Measurements from ENCODE around the gene SLC17A8. TPM values are rescaled to one million over a fixed set of nuclear protein-coding genes. Genes with fewer than 3 reads are reported as not detected.
"Not testable (repeated sequence)": the region's sequence is repeated elsewhere in the genome, so short reads cannot be mapped to it uniquely, and the experiment has no call there.

Gene SLC17A8
- total RNA-seq, 1 experiment from 2014 or later, result 0.15 TPM

DNA sequence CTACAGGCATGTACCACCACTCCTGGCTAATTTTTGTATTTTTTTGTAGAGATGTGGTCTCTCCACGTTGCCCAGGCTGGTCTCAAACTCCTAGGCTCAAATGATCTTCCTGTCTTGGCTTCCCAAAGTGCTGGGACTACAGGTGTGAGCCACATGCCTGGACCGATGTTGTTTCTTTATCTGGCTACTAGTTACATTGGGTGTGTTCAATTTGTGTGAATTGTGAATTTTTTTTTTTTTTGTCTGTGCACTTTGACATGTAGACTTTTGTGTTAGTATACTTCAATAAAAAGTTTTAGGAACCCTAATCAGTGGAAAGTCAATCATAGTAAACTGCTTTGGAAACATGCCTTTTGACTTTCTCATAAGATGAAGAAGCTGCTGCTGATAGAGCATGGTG is 24.0 kb upstream of the SLC17A8 start:
- Histone ChIP-seq H3K79me2 (ENCODE audit: low read length) (peaks cover 6% of the 10 kb centered on the region; the same call in 1 of the 2 replicates), H3K27ac (ENCODE audit: low read length) (no peak overlapping the region), H3K4me1 (ENCODE audit: low read length) (no peaks in the 10 kb centered on the region), H4K20me1 (ENCODE audit: insufficient read depth, low read depth, low read length) (no peaks in the 10 kb centered on the region), H3K36me3 (ENCODE audit: insufficient read depth, low read length) (peaks cover 50% of the 10 kb centered on the region; the same call in 1 of the 2 replicates), H3K4me2 (ENCODE audit: low read depth, low read length, poor library complexity, severe bottlenecking) (no peak overlapping the region), H3K9me3 (ENCODE audit: low read length) (no peaks in the 10 kb centered on the region), H3K4me3 (ENCODE audit: low read length) (no peak overlapping the region), H3K9me2 (replicated peaks; ENCODE audit: insufficient read depth, low read length) (no peaks in the 10 kb centered on the region), H2AFZ (ENCODE audit: low read length) (no peak overlapping the region), H3K27me3 (ENCODE audit: low read length) (no peaks in the 10 kb centered on the region), H3K9ac (ENCODE audit: low read length) (no peak overlapping the region)
- no peak for DNase-seq

- H3K4me2 ChIP-seq (ENCODE audit: low read depth, low read length, poor library complexity, severe bottlenecking), result no peak overlapping the region
- H3K9ac ChIP-seq (ENCODE audit: low read length), result no peak overlapping the region
- H2AFZ ChIP-seq (ENCODE audit: low read length), result no peak overlapping the region
- H3K4me1 ChIP-seq (ENCODE audit: low read length), result peaks cover 5% of the 10 kb centered on the region; the same call in 1 of the 2 replicates
- DNase-seq, result no peak
- peaks cover 46% of the 10 kb centered on the region for H3K36me3 ChIP-seq (ENCODE audit: insufficient read depth, low read length)
- H3K27ac ChIP-seq (ENCODE audit: low read length), result no peak overlapping the region
- no peaks in the 10 kb centered on the region for H3K9me2 ChIP-seq (replicated peaks; ENCODE audit: insufficient read depth, low read length)
- H3K4me3 ChIP-seq (ENCODE audit: low read length), result no peak overlapping the region
- no peaks in the 10 kb centered on the region for H3K79me2 ChIP-seq (ENCODE audit: low read length)
- no peaks in the 10 kb centered on the region for H4K20me1 ChIP-seq (ENCODE audit: insufficient read depth, low read depth, low read length)
- H3K27me3 ChIP-seq (ENCODE audit: low read length), result no peaks in the 10 kb centered on the region
- no peaks in the 10 kb centered on the region for H3K9me3 ChIP-seq (ENCODE audit: low read length)
These were observed 19.6 kb upstream of the SLC17A8 start for GRCh38 chr12:100337299-100337698.

GRCh38 chr12:100337727-100338126 is 19.1 kb upstream of the SLC17A8 start:
- no peaks in the 10 kb centered on the region for H3K9me3 ChIP-seq (ENCODE audit: low read length)
- H3K4me3 ChIP-seq (ENCODE audit: low read length), result no peak overlapping the region
- H3K4me2 ChIP-seq (ENCODE audit: low read depth, low read length, poor library complexity, severe bottlenecking), result no peak overlapping the region
- no peaks in the 10 kb centered on the region for H3K27me3 ChIP-seq (ENCODE audit: low read length)
- no peak overlapping the region for H3K9ac ChIP-seq (ENCODE audit: low read length)
- H3K27ac ChIP-seq (ENCODE audit: low read length), result no peak overlapping the region
- H3K36me3 ChIP-seq (ENCODE audit: insufficient read depth, low read length), result peaks cover 46% of the 10 kb centered on the region
- no peaks in the 10 kb centered on the region for H4K20me1 ChIP-seq (ENCODE audit: insufficient read depth, low read depth, low read length)
- H3K9me2 ChIP-seq (replicated peaks; ENCODE audit: insufficient read depth, low read length), result no peaks in the 10 kb centered on the region
- no peaks in the 10 kb centered on the region for H3K79me2 ChIP-seq (ENCODE audit: low read length)
- H3K4me1 ChIP-seq (ENCODE audit: low read length), result peaks cover 5% of the 10 kb centered on the region; the same call in 1 of the 2 replicates
- DNase-seq, result no peak
- no peak overlapping the region for H2AFZ ChIP-seq (ENCODE audit: low read length)

DNA sequence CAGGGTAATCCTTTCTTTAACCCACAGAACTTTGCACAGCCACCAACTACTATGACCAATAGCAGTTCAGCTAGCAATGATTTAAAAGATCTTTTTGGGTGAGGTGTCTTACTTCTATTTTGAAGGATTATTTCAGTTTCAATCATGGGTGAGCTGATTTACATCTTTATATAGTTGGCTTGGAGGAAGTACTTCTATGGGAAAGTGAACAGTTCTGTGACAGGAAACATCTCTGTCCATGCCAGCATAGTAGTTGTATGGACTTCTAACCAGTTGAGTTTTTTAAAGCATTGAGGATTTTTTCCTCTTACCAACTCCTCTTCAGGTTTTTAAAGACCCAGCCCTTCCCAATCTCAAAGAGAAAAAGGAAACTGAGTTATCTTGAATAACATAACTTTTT is 17.8 kb upstream of the SLC17A8 start:
- H3K36me3 ChIP-seq (ENCODE audit: insufficient read depth, low read length), result peaks cover 44% of the 10 kb centered on the region
- H3K79me2 ChIP-seq (ENCODE audit: low read length), result no peaks in the 10 kb centered on the region

DNA sequence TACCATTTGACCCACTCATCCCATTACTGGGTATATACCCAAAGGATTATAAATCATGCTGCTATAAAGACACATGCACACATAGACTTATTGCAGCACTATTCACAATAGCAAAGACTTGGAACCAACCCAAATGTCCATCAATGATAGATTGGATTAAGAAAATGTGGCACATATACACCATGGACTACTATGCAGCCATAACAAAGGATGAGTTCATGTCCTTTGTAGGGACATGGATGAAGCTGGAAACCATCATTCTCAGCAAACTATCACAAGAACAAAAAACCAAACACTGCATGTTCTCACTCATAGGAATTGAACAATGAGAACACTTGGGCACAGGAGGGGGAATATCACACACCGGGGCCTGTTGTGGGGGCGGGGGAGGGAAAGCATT is 14.0 kb upstream of the SLC17A8 start:
- H4K20me1 ChIP-seq (ENCODE audit: insufficient read depth, low read depth, low read length); H3K9ac ChIP-seq (ENCODE audit: low read length); H3K9me3 ChIP-seq (ENCODE audit: low read length); H3K4me1 ChIP-seq (ENCODE audit: low read length); H2AFZ ChIP-seq (ENCODE audit: low read length); H3K27me3 ChIP-seq (ENCODE audit: low read length); H3K27ac ChIP-seq (ENCODE audit: low read length); H3K4me3 ChIP-seq (ENCODE audit: low read length); H3K4me2 ChIP-seq (ENCODE audit: low read depth, low read length, poor library complexity, severe bottlenecking); DNase-seq; H3K79me2 ChIP-seq (ENCODE audit: low read length); H3K9me2 ChIP-seq (replicated peaks; ENCODE audit: insufficient read depth, low read length): not testable (repeated sequence)
- peaks cover 17% of the 10 kb centered on the region for H3K36me3 ChIP-seq (ENCODE audit: insufficient read depth, low read length)

More for the DNA sequence above, 17.8 kb upstream of the SLC17A8 start:
- Histone ChIP-seq H3K27ac (ENCODE audit: low read length) (no peak overlapping the region), H3K27me3 (ENCODE audit: low read length) (no peaks in the 10 kb centered on the region), H3K9me3 (ENCODE audit: low read length) (no peaks in the 10 kb centered on the region), H2AFZ (ENCODE audit: low read length) (no peak overlapping the region), H3K9me2 (replicated peaks; ENCODE audit: insufficient read depth, low read length) (no peaks in the 10 kb centered on the region), H4K20me1 (ENCODE audit: insufficient read depth, low read depth, low read length) (no peaks in the 10 kb centered on the region), H3K4me1 (ENCODE audit: low read length) (peaks cover 5% of the 10 kb centered on the region; the same call in 1 of the 2 replicates), H3K4me2 (ENCODE audit: low read depth, low read length, poor library complexity, severe bottlenecking) (no peak overlapping the region), H3K9ac (ENCODE audit: low read length) (no peak overlapping the region), H3K4me3 (ENCODE audit: low read length) (no peak overlapping the region)
- DNase-seq, result no peak

- H3K79me2 ChIP-seq (ENCODE audit: low read length); H3K4me1 ChIP-seq (ENCODE audit: low read length); H3K9me3 ChIP-seq (ENCODE audit: low read length); H3K36me3 ChIP-seq (ENCODE audit: insufficient read depth, low read length); H3K4me2 ChIP-seq (ENCODE audit: low read depth, low read length, poor library complexity, severe bottlenecking); H3K27me3 ChIP-seq (ENCODE audit: low read length); H3K4me3 ChIP-seq (ENCODE audit: low read length); H4K20me1 ChIP-seq (ENCODE audit: insufficient read depth, low read depth, low read length); H2AFZ ChIP-seq (ENCODE audit: low read length); DNase-seq; H3K27ac ChIP-seq (ENCODE audit: low read length); H3K9me2 ChIP-seq (replicated peaks; ENCODE audit: insufficient read depth, low read length); H3K9ac ChIP-seq (ENCODE audit: low read length): not testable (repeated sequence)
These were observed 12.5 kb upstream of the SLC17A8 start for GRCh38 chr12:100344351-100344750.

DNA sequence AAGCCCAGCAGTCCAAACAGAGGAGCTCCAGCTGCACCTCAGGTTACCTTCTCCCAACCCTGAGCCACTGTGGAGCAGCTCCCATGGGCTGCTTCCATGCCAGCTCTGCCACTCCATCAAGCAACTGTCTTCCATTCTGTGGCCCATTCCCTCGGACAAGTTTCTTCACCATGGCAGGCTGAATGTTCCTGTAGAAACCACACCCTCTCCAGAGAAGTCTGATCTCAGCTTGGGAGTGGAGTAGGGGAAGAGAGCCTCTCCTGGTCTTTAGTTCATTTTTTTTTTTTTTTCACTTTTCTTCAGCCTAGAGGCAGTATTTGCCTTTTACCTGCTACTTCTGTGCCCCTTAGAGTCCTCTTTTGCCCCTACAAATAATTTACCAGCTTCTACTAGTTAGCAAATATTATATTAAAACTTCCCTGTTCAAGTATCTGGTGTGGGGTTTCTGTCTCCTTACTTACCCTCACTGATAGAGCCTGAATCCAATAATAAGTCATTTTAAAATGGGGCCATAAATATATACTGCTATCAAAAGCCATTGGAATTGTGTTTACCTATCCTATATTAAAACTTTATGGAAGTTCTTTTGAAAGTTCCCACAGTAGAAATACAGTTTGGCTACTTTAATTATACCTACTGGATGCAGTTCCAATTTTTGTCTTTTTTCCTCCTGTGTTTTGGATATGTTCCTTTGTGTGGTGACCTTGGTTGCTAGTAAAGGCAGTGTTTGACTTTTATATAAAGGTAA is 11.7 kb upstream of the SLC17A8 start:
- Histone ChIP-seq H3K27ac (ENCODE audit: low read length) (no peak overlapping the region), H3K36me3 (ENCODE audit: insufficient read depth, low read length) (peaks cover 4% of the 10 kb centered on the region; the same call in 1 of the 2 replicates), H3K9me2 (replicated peaks; ENCODE audit: insufficient read depth, low read length) (no peaks in the 10 kb centered on the region), H3K9me3 (ENCODE audit: low read length) (no peaks in the 10 kb centered on the region), H3K9ac (ENCODE audit: low read length) (no peak overlapping the region), H2AFZ (ENCODE audit: low read length) (no peak overlapping the region), H4K20me1 (ENCODE audit: insufficient read depth, low read depth, low read length) (0 out of 2 replicates have a peak, but pooled peaks cover 4% of the 10 kb centered on the region), H3K4me2 (ENCODE audit: low read depth, low read length, poor library complexity, severe bottlenecking) (no peak overlapping the region), H3K4me3 (ENCODE audit: low read length) (no peak overlapping the region), H3K27me3 (ENCODE audit: low read length) (no peaks in the 10 kb centered on the region), H3K79me2 (ENCODE audit: low read length) (no peaks in the 10 kb centered on the region), H3K4me1 (ENCODE audit: low read length) (no peaks in the 10 kb centered on the region)
- DNase-seq, result no peak

- no peak overlapping the region for H3K27ac ChIP-seq (ENCODE audit: low read length)
- no peaks in the 10 kb centered on the region for H3K4me1 ChIP-seq (ENCODE audit: low read length)
These were observed 10.2 kb upstream of the SLC17A8 start for GRCh38 chr12:100346660-100347059.

More at GRCh38 chr12:100346660-100347059, 10.2 kb upstream of the SLC17A8 start:
- Histone ChIP-seq H3K9ac (ENCODE audit: low read length) (no peak overlapping the region), H2AFZ (ENCODE audit: low read length) (no peak overlapping the region), H3K4me3 (ENCODE audit: low read length) (no peak overlapping the region), H3K27me3 (ENCODE audit: low read length) (no peaks in the 10 kb centered on the region), H3K9me3 (ENCODE audit: low read length) (no peaks in the 10 kb centered on the region), H3K9me2 (replicated peaks; ENCODE audit: insufficient read depth, low read length) (no peaks in the 10 kb centered on the region), H3K4me2 (ENCODE audit: low read depth, low read length, poor library complexity, severe bottlenecking) (no peak overlapping the region), H3K36me3 (ENCODE audit: insufficient read depth, low read length) (no peaks in the 10 kb centered on the region), H4K20me1 (ENCODE audit: insufficient read depth, low read depth, low read length) (0 out of 2 replicates have a peak, but pooled peaks cover 4% of the 10 kb centered on the region), H3K79me2 (ENCODE audit: low read length) (no peaks in the 10 kb centered on the region)
- DNase-seq, result no peak
